Uterine smooth muscle cell (primary cell): ENCODE data around the gene GINS1. TPM values are rescaled to one million over a fixed set of nuclear protein-coding genes. Genes with fewer than 3 reads are reported as not detected.

Source experiments
- total RNA-seq: library from RNA; depleted of rRNA; stranded (reverse); fragments of >200 nt; gene quantifications from 2 replicates; pipeline ENCODE4 v1.2.3, GENCODE V29; 2014

GINS1 gene
- 6.0 and 21.8 TPM in 2 replicates for total RNA-seq

GRCh38 chr20:25407311-25408169 lies at the start of gene GINS1:
TSS of gene GINS1 (plus strand) at chr20:25407673. CDS start at chr20:25407821, 148 bp downstream.

DNA sequence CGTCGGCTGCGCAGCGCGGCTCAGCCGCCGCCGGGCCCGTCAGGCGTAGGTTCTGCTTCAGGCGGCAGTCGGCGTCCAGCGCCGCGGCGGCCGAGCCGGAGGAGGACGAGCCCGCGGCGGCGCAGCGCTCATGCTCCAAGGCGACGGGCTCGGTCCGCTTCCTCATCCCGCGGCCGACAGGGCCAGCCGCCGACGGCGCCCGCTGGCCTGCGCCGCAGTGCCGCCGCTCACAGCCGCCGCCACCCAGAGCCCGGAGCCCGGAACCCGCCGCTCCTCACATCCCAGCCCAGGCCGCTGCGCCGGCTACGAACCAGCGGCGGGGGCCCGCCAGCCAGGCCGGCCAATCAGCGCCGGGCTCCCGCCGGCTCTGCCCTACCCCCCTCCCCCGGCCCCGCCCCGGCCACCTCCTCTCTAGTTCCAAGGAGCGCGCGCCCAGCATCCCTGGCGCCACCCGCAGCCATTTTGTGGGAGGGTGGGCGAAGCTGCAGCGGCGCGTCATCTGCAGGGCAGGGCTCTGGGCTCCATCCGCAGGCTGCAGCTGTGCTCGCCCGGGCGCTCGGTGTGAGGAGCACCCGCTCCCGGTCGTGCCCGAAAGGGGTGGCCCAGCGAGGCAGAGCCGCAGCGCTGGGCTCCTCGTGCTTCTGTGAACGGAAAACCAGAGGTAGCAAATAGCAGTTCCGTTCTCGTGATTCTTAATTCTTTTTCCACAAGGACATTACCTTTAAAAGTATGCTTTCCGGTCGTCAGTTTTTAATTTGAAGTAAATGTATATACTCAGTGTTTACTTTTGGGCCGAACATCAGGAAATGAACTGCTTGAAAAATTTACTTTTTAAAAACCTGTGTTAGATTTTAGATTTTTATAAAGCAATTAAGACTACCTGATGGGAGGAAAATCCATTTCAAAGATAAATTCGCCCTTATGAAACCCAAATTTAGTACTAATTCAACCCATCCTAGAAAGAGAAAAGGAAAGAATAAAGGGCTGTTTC lies 16.6 kb upstream of the GINS1 start, which contains the start of gene ABHD12:
Gene ABHD12, minus strand, starts transcription at position 298 of the 991 bp plus-strand sequence. Its CDS starts 132 bp downstream, at position 166.

Other genes with a start within 250 kb of the GINS1 start
- 82.3 and 99.5 TPM in 2 replicates for gene ENTPD6, start 212.0 kb upstream of the GINS1 start, total RNA-seq
- gene PYGB, start 159.6 kb upstream of the GINS1 start, total RNA-seq: 119 and 142 TPM in 2 replicates
- 45.9 and 48.1 TPM in 2 replicates for gene ABHD12, start 16.8 kb upstream of the GINS1 start, total RNA-seq
- gene NINL, start 177.9 kb downstream of the GINS1 start, total RNA-seq: 10.7 and 14.4 TPM in 2 replicates
- gene NANP, start 216.3 kb downstream of the GINS1 start, total RNA-seq: 11.0 and 13.6 TPM in 2 replicates